Measurements from ENCODE around the gene MRPL28.
"Not testable (repeated sequence)": the region's sequence is repeated elsewhere in the genome, so short reads cannot be mapped to it uniquely, and the experiment has no call there.

The MRPL28 gene

GRCh38 chr16:370443-370842 is at the start of gene MRPL28:
MRPL28 (minus strand) TSS chr16:370538; CDS start chr16:370218, 320 bp downstream.
- peak; percentile 91 for DNase-seq

- DNase-seq: not testable (repeated sequence)
These were observed 44.8 kb upstream of the MRPL28 start for GRCh38 chr16:415170-415498.

- DNase-seq: no peak
These were observed 44.2 kb upstream of the MRPL28 start for GRCh38 chr16:414395-415169.

GRCh38 chr16:411576-412265 is 41.4 kb upstream of the MRPL28 start:
- no peak for DNase-seq

- no peak for DNase-seq
These were observed 40.3 kb upstream of the MRPL28 start for GRCh38 chr16:410516-411178.

- DNase-seq: no peak
These were observed 36.9 kb upstream of the MRPL28 start for GRCh38 chr16:407253-407652.

- no peak for DNase-seq
These were observed 35.5 kb upstream of the MRPL28 start for GRCh38 chr16:405548-406506.

- no peak for DNase-seq
These were observed 34.7 kb upstream of the MRPL28 start for GRCh38 chr16:404971-405486.

GRCh38 chr16:401468-402348 is 31.4 kb upstream of the MRPL28 start, which contains the start of gene DECR2:
DECR2 (plus strand) TSS chr16:401885; CDS start chr16:401964, 79 bp downstream.
- DNase-seq: peak; percentile 99

GRCh38 chr16:400061-400591 is 29.8 kb upstream of the MRPL28 start:
- DNase-seq: no peak

GRCh38 chr16:399340-400019 is 29.1 kb upstream of the MRPL28 start:
- no peak for DNase-seq

- DNase-seq: no peak
These were observed 28.4 kb upstream of the MRPL28 start for GRCh38 chr16:398561-399339.

GRCh38 chr16:397736-398332 is 27.5 kb upstream of the MRPL28 start:
- no peak for DNase-seq

GRCh38 chr16:397135-397661 is 26.9 kb upstream of the MRPL28 start, which contains the start of gene NME4:
NME4 (plus strand) TSS chr16:397199; CDS start chr16:397223, 24 bp downstream.
- DNase-seq: no peak

- DNase-seq: no peak
These were observed 26.3 kb upstream of the MRPL28 start for GRCh38 chr16:396605-397004.

- DNase-seq: no peak
These were observed 25.9 kb upstream of the MRPL28 start for GRCh38 chr16:396199-396598.

- no peak for DNase-seq
These were observed 22.2 kb upstream of the MRPL28 start for GRCh38 chr16:392450-393030.

- peak; percentile 72 for DNase-seq
These were observed 21.6 kb upstream of the MRPL28 start for GRCh38 chr16:391885-392335.

All from activated CD4-positive, alpha-beta T cell treated with anti-CD3 and anti-CD28 coated beads, Interleukin-2, amount 50 U/mL, for 1 hour (primary cell).